CD4-positive, alpha-beta T cell treated with Interleukin-4 for 4 hours (primary cell): ENCODE data around the gene CDH4.
"Not testable (repeated sequence)": the region's sequence is repeated elsewhere in the genome, so short reads cannot be mapped to it uniquely, and the experiment has no call there.

ENCODE experiments used
- DNase-seq: peaks from one replicate; pipeline ENCODE4 v3.0.0-alpha.2; 2020

The CDH4 gene

DNA sequence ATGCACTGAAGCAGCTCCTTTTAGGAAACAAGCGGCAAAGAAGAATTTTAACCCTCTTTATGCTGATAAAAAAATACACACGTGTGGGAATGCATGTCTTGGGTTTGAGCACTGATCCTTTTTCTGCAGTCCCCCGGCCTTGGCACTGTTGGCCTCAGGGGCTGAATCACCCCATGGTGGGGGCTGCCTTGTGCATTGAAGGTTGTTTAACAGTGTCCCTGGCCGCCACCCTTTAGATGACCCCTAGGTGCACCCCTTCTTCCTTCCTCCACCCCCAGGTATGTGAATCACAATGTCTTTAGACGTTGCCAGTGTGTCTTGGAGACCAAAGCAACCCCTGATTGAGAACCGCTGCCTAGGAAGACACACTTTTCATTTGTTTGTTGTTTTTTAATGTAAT lies 190.7 kb downstream of the CDH4 start:
- DNase-seq = no peak

DNA sequence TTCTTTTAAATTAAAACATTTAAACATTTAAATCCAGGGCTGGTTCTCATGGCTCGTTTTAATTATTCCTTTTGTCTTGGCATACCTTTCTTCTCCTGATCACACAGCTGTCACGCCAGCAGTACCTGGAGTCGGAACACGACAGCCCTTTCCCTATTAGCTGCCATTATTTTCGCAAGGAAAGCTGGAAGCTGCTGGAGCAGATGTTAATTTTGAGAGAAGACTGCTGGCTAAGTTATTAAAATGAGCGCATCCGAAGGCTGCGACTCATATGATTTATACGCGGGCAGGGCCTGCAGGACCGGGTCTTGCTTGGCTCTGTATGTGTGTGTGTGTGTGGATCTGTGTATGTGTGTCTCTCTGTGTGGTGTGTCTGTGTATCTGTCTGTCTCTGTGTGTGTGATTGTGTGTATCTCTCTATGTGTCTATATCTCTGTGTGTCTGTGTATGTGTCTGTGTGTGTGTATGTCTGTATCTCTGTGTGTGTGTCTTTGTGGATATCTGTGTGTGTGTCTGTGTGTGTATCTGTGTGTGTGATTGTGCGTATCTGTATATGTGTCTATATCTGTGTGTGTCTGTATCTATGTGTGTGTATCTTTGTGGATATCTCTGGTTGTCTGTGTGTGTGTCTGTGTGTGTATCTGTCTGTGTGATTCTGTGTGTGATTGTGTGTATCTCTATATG lies 191.5 kb downstream of the CDH4 start:
- no peak for DNase-seq

DNA sequence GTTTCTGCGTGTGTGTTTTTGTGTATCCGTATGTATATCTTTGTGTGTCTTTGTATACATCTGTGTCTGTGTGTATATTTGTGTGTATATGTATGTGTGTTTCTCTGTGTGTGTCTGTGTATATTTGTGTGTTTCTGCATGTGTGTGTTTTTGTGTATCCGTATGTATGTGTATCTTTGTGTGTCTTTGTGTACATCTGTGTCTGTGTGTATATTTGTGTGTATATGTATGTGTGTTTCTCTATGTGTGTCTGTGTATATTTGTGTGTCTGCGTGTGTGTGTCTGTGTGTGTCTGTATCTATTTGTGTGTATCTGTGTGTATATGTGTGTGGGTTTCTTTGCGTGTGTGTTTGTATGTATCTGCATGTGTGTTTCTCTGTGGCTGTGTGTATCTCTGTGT lies 192.6 kb downstream of the CDH4 start:
- no peak for DNase-seq

GRCh38 chr20:61445138-61445537 lies 193.1 kb downstream of the CDH4 start:
- no peak for DNase-seq

DNA sequence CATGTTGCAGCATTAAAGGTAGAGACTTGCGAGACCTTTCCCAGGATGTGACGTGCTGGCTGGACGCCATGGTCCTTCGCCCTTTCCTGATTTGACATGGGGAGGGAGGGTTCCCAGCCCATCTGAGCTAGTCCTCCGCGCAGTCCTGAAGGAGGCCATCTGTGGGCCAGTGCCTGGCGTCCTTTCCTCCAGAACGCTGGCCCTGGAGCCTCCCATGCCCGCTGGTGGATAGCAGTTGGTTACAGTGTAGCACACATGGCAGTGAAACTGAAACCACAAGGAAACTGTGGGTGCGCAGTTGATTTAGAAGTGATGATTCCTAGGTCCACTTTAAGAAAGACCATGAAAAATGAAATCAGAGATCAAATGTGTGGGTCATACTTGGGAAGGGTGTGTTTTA lies 193.7 kb downstream of the CDH4 start:
- DNase-seq = no peak

- DNase-seq = no peak
These were observed 195.9 kb downstream of the CDH4 start for GRCh38 chr20:61447952-61448351.

- no peak for DNase-seq
These were observed 196.3 kb downstream of the CDH4 start for GRCh38 chr20:61448386-61448785.

DNA sequence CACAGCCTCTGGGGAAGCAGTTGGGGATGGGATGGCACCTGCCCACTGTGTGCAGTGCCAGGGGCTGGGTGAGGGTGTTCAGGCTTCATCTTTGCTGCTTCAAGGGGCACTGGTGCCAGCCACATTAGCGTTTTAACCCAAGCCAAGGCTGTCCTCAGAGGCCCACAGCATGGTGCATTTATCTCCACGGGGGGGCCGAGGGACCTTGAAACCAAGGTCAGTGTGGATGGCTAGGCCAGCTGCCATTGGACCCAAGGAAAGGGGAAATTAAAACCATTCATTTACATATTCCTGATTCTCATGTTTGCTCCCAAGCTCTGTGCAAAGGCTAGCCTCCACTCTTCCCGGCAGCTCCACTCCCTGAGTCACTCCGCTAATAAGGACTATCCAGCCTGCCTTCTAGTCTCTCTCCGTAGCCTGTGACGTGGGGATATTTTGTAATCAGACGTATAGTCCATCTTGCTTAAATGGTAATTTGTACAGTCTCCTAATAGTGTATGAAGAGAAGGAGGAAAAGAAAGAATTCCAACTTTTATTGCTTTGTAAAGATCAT lies 197.1 kb downstream of the CDH4 start:
- no peak for DNase-seq

GRCh38 chr20:61449916-61450315 lies 197.9 kb downstream of the CDH4 start:
- DNase-seq = no peak

DNA sequence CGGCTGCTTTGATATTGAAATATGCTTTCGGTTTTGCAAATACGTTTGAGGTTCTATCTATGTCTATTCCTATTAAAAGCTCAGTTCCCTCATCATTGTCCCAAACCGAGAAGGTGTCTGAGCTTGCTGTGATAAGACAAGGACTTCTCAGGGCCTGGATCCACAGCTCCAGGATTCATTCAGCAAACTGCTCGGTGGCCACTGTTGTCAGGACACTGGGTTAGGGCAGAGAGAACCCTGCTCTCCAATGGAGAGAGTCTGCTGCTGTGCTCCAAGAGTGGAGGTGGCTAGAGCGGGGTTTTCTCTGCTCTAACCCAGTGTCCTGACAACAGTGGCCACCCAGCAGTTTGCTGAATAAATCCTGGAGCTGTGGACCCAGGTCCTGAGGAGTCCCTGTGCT lies 198.5 kb downstream of the CDH4 start:
- no peak for DNase-seq

DNA sequence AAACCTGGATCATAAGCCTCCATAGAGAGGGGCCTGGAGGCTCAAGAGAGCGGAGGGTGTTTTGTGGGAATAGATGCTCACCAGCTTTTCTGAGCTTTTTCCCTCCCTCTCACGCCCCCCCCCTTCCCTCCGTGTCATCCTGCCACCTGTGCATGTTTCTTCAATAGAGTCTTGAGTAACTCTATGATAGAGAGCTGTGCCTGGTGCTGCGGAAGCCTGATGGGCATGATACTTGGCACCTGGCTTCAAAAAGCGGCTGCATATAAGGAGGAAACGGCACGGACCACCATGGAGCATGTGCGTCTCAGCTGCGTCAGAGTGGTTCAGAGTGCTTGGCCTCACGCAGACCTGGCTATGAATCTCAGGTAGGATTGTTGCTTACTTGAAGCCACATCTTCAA lies 198.9 kb downstream of the CDH4 start:
- no peak for DNase-seq

DNA sequence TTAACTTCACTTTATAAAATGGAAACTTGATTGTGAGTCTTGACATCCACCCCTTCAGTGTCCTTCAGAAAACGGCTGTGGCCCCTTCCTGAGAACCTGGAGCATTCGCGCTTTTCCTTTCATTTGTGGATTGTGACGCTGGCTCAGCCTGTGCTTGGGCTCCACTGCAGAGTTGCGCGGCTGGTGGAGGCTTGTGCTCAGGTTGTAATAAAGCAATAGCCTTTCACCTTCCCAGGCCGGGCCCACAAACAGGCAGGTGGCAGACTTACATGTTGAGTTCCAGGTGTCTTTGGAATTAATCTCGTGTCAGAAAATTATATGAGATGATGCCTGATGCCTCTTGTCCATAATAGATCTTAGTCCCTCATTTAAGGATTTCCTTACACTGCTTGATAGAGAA lies 199.9 kb downstream of the CDH4 start:
- no peak for DNase-seq

- no peak for DNase-seq
These were observed 201.2 kb downstream of the CDH4 start for GRCh38 chr20:61453219-61453618.

DNA sequence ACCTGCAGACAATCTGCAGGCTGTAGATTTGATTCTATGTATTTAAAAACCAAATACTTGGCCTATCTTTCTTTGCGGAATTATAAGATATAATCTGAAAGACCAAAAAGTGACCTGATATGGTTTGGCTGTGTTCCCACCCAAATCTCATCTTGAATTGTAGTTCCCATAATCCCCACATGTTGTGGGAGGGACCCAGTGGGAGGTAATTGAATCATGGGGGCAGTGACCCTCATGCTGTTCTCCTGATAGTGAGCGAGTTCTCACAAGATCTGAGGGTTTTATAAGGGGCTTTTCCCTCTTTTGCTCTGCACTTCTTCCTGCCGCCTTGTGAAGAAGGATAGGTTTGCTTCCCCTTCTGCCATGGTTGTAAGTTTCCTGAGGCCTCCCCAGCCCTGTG lies 201.6 kb downstream of the CDH4 start:
- DNase-seq = not testable (repeated sequence)

DNA sequence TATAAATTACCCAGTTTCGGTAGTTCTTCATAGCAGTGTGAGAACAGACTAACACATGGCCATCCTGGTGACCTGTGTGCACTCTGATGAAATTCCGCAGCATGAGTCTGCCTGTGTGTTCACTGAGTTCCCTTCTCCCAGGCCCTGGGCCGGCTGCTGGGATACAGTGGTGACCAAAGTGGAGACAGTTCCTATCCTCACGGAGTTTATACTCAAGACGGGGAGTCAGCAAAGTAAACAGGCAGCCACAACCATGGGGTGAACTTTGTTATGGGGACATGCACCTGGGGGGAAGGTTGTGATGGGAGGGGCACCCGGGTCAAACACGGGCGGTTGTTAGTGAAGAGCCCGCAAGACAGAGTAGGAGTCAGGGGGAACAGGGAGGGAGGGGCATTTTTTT lies 202.0 kb downstream of the CDH4 start:
- DNase-seq = no peak

DNA sequence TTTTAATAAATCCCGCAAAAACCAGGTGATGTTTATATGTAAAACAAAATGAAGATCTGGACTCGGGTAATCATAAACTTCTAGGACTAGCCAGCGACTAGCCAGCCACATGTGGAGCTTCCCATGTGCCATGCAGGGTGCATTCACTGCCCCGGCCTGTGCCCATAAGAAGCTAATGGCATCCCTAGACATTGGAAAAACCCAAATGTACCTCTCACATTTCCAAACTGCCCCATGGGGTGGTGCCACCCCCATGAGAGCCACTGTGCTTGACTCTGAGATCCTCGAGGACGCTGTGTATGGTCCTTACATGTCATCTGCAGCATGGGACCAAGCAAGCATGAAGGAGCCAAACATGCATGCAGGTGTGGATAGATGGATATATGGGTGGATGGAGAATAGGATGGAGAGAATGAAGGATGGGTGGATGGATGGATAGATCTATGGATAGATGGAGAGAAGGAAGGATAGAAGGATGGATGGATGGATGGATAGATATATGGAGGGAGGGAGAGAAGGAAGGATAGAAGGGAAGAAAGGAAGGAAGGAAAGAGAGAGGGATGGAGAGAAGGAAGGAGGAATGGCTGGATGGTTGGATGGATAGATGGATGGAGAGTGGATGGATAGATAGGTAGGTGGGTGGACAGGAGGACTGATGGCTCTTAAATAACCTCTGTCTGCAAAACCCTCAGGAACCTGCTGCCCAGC lies 203.6 kb downstream of the CDH4 start:
- no peak for DNase-seq

DNA sequence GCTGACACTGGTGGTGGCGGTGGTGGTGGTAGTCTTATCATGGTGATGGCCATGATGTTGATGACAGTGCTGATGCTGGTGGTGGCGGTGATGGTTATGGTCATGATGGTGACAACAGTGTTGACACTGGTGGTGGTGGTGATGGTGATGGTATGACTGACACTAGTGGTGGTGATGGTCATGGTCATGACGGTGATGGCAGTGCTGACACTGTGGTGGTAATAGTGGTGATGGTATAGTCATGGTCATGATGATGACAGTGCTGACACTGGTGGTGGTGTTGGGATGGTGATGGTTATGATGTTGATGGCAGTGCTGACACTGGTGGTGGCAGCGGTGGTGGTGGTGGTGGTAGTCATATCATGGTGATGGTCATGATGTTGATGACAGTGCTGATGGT lies 205.7 kb downstream of the CDH4 start:
- DNase-seq = no peak

DNA sequence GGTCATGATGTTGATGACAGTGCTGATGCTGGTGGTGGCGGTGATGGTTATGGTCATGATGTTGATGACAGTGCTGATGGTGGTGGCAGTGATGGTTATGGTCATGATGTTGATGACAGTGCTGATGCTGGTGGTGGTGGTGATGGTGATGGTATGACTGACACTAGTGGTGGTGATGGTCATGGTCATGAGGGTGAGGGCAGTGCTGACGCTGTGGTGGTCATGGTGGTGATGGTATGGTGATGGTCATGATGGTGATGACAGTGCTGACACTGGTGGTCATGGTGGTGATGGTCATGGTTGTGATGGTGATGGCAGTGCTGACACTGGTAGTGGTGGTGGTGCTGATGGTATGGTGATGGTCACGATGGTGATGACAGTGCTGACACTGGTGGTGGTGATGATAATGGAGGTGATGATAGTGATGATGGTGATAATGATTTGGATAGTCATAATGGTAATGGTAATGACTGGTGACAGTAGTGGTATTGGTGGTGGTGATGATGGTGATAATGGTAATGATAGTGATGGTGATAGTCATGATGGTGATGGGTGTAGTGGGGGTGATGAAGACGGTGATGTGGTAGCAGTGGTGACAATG lies 206.2 kb downstream of the CDH4 start:
- no peak for DNase-seq

DNA sequence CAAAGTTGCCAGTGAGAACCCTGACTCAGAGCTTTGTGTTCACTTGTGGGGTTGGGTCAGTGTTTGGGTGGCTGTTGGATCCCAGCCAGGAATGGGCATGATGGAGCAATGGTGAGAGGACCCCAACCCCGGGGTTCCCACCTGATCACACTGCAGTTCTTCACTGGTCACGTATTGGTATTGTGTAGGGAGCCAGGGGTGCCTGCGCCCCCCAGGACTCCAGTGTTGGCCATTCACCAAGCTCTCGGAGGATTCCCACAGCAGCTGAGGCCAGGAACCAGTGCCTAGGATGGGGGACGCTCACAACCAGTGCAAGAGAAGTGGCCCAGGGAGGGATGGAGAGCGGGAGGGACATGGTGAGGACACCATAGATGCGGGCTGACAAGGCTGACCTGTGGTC lies 207.2 kb downstream of the CDH4 start:
- no peak for DNase-seq

DNA sequence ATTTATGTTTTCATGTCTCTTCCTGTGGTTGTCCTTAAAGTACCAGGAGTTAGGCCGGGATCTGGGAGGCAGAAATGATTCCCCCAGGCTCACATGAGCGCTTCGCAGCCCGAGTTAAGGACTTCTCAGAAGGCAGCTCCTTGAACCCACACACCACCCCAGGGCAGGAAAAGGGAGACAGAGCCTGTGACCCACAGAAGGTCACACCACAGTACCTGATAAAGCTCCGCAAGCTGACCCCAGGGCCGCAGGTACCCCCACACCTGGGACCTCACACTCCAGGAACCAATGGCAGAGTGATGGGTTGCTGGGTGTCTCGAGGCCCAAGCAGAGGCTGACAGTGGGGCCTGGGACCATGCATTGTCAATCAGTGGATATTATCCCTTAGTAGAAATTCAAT lies 207.6 kb downstream of the CDH4 start:
- DNase-seq = no peak

DNA sequence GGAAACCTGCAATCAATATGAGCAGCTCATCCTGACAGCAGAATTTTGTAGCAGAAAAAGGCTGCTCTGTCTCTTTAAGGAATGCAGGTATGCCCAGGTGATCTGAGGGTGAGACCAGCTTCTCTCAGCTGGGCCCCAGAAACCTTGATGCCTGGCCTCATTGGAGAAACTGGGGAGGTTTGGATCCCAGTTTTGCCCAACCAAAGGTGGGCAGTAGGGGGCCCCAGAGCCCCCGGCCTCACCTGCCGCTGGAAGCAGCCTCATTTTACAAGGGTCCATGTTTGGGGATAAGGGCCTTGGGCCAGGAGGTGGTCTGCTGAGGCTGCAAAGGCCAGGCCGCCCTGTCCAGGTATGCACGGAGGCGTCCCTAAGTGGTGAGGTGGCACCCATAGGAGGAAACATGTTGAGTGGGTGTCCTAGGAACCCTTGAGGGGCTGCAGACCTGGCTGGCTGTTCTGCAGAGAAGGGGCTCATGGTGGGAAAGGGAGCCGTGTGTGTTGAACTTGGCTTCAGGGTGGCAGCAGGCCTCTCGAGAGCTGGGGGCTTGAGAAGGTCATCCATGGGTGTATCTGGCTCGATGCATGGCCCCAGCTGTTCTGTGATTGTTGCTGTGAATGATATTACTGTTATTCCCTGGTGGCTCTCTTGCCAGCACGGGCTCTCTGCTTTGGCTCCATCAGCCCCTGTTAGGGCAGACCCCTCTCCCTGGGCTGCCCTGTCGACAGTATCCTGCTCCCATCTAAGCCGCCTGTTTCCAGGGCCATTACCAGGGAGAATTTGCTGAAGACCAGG lies 208.4 kb downstream of the CDH4 start:
- DNase-seq = no peak

GRCh38 chr20:61461461-61461860 lies 209.4 kb downstream of the CDH4 start:
- DNase-seq = no peak
